HG03060 (cell line): ENCODE measurements around the gene PITPNB.

Source experiments
- ATAC-seq: cut with Tn5 transposase; IDR thresholded peaks from one replicate; pipeline ENCODE4 v1.9.1; 2021; ENCODE audit warnings: low read depth, moderate number of reproducible peaks; ENCODE audit not compliant: unreplicated experiment

PITPNB gene

DNA sequence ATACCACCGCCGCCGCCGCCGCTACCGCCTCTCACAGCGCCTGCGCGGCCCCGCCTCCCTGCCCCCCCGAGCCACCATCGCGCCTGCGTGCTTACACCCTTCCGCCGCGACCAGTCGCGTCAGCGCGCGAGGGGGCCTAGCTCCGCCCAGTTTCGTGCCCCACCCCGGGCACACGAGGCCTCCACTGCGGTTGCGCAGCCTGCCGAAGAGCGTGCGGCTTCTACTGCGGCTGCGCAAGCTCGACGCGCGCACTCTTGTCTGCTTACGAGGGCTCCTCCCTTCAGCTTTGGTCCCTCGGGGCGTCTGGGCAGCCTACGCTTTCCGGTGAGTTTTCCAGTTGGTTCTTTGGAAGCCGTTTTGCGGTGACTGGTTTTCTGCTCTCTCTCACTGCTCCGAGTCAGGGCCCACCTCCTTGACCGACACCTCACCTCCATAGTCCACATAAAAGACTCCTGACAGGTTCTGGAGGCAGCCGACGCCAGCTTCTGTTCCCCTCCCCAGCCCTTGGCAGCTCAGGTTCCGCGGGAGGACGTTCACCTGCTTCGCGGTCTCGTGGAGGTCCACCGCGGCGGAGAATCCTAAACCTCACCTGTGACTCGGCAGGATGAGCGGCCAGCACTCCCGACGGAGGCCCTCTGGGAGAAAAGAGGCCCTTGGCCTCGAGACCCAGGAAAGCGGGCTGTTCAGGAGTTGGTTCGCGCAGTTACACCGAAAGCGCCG is at the start of gene PITPNB:
PITPNB (minus strand) TSS at position 35 of the 720 bp plus-strand sequence. CDS start 65 bp downstream, outside the sequence.
- ATAC-seq = peak; percentile 72

DNA sequence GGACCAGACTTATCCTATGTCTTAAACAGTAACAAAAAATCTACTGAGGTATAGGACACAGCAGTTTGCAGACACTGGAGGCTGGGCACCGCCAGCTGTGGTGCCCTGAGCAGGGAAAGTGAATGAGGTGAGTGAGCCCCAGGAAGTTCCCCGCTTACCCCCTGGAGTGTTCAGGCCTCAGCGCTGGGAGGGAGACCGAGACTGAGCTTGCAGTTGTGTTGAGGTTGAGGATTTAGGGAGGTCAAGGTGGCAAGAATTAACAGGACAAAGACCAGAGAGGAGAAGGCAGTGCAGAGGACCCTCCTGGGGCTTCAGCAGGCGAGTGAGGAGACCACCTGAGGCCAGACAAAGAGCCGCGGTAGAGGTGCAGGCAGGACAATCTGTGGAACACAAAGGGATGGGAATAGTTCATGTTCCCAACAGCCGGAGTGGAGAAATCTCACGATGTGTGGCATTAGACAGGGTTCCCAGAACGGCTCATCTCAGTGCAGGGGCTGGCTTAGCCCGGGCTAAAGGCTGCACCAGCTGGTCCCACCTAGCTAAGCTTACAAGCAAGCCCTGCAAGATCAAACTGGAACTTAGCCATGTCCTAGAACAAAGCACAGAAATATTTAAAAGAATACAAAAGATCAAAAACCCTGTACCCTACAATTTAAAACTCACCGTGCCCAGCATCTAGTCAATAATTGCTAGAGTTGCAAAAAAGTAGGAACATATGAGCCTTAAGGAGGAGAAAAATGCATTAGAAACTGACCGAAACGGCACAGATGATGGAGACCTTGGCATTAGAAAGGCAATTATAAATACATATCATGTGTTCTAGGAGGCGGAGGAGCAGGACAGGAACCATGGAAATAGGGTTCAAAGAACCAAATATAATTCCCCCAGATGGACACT is 47.4 kb upstream of the PITPNB start:
- ATAC-seq = no peak

DNA sequence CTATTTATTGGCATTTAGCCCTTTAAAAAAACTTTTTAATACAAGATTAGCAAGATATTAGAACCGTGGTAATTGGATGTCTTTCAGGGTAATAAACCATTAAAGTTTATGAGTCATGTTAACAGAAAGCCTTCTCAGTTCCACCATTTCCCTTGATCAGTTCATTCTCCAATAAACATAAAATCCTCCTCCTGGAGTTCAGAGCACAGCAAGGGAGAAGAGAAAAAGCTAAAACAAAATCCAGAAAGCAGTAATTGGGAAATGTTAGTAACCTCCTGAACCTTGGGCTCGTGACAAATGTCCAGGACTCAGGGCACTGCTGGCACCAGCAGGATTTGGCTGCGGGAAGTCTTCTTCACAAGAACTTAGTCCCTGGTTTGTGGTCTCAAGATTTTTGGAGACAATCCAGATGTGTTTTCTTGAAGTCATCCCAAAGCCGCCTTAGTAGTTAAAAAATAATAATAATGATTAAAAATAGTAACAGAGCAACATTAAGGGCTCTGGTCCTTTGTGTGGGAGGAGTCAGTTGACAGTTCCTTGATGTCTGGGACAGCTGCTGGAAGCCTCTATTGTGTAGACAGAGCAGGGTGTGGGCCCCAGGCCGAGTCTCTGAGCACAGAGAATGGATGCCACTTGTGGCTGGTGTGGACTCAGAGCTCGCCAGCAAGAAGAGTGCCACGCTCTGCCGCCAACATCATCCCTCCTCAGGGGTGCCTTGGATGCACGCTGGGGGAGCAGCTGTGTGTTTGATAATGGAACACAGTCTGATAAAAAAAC is 43.4 kb upstream of the PITPNB start:
- no peak for ATAC-seq

DNA sequence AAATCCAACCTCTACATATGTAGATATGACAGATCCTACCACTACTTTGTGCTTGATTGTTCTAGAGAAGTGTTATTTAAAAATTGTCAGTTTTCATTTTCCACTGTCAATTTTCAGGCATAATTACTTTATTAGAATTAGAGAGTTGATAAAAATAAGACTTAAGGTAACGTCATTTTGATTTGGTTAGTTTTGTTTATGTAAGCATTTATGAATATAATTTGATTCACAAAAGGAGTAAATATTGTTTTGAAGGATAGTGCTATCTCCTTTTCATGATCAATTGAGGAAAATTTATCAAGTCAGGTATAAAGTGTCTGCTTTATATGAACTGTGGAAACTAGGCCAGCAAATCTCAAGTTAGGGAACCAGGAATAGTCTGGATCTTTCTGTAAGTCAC is 42.6 kb upstream of the PITPNB start:
- ATAC-seq = no peak

DNA sequence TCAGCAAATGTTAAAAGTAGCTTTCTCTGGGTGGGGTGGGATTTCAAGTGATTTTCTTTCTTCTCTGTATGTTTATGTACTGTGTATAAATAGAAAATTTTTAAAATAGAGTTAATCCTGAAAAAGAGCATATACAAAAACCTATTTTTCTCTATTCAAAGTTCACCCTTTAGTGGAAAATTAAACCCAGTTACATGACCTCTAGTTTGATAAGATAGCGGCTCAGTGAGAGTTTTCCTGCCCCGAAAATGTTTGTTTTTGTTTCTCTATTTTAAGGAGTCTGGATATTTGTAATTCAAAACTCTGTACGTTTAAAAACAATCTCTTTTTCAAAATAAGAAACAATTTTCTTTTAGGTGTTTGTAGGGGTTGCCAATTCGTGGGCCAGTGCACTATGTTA is 42.1 kb upstream of the PITPNB start:
- ATAC-seq = no peak

DNA sequence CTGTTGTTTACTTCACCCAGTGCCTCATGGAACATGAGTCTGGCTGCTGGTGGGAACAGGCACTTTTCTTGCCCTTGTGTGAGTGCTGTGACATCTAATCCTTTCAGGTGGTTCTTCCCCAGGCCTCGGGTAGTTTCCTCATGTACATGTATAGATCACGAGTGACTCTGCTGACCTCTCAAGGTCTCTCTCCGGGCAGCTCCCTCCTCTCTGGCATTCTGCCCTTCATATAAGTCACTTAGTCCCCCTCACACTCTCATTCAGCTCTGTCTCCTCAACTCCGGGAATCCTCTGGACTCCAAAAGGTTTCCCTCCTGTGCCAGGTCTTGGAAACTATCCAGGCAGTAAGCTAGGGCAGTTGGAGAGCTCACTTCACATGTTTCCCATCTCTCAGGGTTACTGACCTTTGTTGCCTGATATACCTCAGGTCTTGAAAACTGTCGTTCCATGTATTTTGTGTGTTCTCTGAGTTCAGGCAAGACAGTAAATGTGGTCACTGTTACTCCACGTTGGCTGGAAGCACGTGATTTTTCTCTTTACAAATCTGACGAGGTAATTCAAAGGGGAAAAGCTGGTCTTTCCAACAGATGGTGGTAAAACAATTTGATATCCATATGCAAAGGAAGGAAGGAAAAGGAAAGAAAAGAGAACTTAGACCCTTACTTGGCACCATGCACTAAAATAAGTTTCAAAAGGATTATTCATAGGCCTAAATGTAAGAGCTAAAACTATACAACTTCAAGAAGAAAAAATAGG is 40.5 kb upstream of the PITPNB start:
- ATAC-seq = no peak

DNA sequence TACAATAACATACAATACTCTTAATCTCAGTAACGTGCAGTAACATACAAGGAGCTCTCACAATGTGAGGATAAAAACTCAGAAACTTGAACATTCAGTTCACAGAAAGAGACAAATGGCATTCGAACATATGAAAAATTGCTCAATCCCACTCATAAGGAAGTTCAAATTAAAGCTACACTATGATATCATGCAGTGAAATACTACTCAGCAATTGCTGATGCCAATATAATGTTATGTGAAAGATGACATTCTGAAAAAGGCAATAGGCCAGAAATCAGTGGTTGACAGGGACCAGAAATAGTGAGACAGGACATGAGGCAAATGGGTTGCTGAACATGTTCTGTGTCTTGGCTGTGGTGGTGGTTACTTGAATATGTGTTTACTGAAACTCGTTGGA is 33.7 kb upstream of the PITPNB start:
- no peak for ATAC-seq

DNA sequence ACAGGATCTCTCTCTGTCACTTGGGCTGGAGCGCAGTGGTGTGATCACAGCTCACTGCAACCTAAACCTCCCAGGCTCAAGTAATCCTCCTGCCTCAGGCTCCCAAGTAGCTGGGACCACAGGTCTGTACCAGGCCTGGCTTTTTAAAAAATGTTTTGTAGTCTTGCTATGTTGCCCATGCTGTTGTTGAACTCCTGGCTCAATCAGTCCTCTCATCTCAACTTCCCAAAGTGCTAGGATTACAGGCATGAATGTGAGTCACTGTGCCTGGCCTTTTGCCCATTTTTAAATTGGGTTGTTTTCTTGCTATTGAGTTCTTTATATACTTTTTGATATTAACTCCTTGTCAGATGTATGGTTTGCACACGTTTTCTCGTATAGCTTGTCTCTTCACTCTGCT is 33.0 kb upstream of the PITPNB start:
- no peak for ATAC-seq

DNA sequence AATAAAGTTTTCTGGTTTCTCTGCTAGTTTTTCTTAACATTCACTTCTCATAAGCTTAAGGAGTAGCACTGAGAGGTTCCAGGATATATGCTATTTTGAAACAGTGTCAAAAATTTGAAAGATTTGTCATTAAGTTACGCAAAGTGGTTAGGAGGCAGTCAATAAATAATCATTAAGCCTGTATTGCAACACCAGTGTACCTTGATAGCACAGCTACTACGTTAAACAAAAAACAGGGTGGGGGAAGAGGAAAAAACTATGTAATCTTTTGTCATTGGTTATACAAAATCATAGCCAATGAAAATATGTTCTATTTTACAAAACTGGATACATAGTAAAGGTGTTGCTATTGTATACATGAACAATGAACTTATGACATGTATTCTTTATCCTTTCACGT is 30.4 kb upstream of the PITPNB start:
- no peak for ATAC-seq

DNA sequence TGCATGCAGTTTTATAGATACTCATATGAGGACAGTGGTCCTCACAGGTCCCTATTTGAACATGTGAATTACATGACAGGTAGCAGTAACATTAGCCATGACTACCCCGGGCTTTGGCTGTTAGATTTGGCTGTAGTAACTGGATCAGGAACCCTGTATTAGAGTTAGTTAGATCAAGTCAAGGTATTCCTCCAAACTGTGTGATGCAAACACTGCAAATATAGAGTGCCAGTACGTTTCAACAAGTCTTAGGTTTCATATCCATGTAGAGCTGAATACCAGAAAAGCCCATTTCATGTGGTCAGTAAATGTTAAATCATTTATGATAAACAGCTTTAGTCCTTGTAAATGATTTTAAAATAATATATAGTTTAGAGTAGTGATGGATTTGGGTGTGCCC is 29.5 kb upstream of the PITPNB start:
- ATAC-seq = no peak

DNA sequence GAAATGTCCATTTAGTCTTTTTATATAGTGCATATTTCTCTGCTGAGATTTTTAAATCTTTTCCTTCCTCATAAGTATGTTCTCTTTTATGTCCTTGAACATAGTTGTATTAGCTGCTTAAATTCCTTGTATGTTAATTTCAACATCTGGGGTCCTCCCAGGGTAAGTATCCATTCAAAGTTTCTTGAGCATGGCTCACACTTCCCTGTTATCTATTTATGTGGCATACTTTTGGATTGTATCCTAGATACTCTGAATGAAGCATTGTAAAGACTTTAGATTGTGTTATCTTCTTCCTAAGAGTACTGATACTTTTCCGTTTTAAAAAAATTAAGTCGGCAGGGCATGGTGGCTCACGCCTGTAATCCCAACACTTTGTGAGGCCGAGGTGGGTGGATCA is 28.4 kb upstream of the PITPNB start:
- ATAC-seq = no peak

DNA sequence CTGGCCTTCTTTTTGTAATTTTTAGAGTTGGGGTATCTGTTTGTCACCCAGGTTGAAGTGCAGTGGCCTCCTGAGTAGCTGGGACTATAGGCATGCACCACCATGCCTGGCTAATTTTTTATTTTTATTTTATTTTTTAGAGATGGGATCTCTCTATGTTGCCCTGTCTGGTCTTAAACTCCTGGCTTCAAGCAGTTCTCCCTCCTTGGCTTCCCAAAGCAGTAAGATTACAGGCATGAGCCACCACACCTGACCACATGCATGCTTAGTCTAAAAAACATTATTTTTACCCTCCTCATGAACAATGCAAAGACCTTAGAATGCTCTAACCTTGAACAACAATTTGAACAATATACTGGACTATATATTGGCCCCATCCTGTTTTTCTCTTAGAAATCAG is 22.1 kb upstream of the PITPNB start:
- ATAC-seq = no peak

DNA sequence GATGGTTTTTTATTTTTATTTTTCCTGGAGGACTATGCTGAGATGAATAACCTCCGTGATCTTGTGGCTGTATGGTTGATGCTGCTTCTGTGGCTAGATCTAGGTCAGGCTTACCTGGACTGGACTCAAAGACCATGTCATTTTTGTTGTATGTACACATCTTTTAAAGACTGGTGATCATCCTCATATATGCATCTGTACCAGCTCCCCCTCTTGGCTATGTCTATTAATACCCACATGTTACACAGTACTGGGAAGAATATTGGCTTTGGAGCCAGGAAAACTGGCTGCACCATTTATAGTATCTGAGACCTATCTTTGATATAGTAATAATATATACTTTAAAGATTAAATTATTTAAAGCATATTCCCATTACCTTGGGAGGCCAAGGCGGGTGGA is 18.4 kb upstream of the PITPNB start:
- no peak for ATAC-seq

DNA sequence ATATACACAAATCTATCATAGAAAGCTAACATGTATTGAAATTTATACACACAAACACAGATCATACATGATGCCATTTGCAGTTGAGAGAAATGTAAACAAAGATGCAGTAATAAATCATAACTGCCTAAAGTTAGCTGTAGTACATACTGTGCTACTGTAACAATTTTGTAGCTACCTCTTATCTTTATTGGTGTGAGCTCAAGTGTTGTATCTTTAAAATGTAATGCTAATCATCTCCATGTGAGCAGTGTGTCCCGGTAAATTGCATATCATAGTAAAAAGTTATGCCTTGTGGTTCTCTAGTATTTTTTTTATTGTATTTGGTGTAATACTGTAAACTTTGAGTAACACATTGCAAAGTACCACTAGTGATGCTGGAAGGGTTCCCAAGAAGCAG is 16.8 kb upstream of the PITPNB start:
- no peak for ATAC-seq

DNA sequence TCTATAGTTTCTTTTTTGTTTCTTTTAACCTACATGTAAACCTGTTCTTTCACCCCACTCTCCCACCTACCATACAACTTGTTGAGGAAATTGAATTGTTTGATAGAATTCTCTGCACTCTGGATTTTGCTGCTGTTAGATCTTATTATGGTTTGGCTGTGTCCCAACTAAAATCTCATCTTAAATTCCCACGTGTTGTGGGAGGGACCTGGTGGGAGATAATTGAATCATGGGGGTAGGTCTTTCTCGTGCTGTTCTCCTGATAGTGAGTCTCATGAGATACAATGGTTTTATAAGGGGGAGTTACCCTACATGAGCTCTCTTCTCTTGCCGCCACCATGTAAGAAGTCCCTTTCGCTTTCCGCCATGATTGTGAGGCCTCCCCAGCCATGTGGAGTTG is 15.0 kb upstream of the PITPNB start:
- no peak for ATAC-seq

DNA sequence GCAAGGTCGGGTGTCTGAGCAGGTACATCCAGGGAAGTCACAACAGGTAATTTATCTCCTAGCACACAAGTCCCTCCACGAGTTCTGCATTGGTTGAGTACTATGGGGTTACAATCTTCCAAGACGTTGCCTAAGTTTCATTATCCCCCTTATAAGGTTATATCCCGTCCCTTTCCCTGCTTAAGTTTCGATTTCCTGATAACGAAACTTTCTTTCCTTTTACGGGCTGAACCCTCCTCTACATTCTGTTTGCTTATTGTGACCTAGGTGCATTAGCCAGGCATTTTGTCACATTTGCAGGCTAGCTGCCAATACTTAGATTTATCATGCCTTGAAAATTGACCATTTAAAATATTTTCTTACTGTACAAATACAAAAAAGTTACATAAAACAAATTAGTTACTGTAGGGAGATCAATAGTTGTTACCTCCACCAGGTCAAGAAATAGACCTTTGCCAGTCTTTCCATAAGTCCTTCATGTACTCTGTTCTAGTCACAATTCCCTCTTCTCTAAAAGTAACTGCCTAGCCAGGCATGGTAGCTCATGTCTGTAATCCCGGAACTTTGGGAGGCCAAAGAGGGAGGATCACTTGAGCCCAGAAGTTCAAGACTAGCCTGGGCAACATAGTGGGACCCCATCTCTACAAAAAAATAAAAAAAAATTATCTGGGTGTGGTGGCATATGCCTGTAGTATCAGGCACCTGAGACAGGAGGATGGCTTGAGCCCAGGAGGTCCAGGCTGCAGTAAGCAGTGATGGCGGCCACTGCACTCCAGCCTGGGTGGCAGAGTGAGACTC is 14.3 kb upstream of the PITPNB start:
- ATAC-seq = no peak

DNA sequence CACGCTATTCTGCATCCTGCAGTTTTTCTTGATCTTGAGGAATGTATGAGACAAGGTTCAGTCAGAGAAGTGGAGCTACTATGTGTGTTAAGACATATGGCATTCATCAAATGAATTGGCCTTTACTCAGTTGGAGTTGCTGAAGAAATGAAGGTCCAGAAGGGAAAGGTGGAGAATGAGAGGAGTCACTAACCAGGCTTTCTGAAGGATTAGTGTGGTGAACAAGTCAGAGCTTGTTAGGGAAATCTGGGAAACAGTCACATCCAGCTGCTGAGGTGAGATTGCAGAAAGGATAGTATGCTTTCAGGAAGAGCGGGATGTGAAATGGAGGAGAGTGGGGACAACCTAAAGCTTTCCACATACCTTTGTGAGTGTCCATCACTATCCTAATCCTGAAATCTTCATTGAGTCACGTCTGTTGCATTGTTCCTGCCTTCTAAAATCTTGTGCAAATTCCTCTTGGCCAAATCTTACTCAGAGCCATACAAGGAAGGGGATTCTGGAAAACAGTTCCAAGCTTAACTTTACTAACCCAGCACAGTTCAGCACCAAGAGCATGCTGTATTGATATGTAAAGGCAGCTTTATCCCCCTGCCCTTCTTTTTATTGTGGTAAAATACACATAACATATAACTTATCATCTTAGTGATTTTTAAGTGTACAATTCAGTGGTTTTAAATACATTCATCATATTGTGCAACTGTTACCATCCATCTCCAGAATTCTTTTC is 11.4 kb upstream of the PITPNB start:
- ATAC-seq = no peak

DNA sequence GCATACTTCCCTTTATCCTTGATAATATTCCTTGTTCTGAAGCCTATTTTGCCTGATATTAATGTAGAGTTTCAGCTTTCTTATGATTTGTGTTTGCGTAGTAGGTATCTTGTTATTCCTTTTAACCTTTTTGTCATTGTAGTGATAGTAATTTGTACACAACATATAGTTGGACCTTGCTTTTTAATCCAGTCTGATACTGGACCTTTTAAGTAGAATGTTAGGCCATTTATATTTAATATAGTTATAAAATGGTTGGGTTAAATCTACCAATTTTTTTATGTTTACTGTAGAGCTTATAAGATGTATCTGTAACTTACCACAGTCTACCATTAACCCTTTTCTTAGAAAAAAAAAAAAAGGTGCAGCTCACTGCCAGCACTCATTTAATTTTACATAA is 8.6 kb upstream of the PITPNB start:
- no peak for ATAC-seq

DNA sequence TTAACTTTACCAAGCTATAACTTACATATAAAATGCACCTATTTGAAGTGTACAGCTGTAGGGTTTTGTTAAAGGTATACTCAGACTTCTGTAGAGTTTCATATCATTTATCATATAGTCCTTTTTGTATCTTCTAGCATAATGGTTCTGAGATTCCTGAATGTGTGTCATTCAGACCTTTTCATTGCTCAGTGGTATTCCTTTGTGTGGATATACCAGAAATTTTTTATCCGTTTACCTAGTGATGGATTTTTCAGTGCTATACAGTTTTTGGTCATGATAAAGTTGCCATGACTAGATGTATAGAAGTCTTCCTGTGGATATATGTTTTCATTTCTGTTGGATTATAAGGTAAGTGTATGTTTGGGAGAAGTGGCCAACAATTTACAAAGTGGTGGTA is 6.3 kb upstream of the PITPNB start:
- no peak for ATAC-seq
